ENCODE data around the gene AUTS2. TPM values are rescaled to one million over a fixed set of nuclear protein-coding genes. Genes with fewer than 3 reads are reported as not detected.

The AUTS2 gene
- total RNA-seq, 1 experiment from 2014 or later, result 2.5 TPM

DNA sequence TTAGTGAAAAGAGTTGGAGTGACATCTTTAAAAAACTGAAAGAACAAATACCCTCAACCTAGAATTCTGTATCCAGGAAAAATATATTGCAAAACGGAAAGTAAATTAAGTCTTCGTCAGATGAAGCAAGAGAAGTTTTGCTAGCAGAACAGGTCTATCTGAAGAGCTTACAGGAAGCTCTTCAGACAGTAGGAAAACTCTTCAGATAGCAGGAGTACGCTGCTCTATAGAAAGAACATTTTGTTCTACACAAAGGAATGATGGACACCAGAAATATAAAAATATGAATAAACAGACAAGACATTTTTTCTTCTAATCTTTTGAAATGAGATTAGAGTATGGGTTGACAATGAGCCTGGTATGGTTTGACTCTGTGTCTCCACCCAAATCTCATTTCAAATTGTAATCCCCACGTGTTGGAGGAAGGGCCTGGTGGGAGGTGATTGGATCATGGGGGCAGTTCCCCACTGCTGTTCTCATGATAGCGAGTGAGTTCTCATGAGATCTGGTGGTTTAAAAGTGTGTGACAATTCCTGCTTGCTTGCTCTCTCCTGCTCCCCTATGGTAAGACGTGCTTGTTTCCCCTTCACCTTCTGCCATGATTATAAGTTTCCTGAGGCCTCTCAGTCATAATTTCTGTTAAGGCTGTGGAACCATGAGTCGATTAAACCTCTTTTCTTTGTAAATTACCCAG is 567.3 kb downstream of the AUTS2 start:
- DNase-seq (ENCODE audit: low read depth, low spot score) (no peak), ATAC-seq (no peak)
- H3K27ac ChIP-seq (ENCODE audit: low read length), result no peak overlapping the region
- POLR2A ChIA-PET, result no interaction called here
- H3K4me1 ChIP-seq (ENCODE audit: control insufficient read depth, insufficient read depth, low read length), result no peaks in the 10 kb centered on the region
- no peaks in the 10 kb centered on the region for H3K36me3 ChIP-seq (ENCODE audit: control insufficient read depth, insufficient read depth, low read length)
- intact Hi-C loops (cut with micrococcal nuclease; ENCODE audit: unreplicated experiment), result no loop called here
- CTCF ChIA-PET, result no interaction called here
- no peaks in the 10 kb centered on the region; the same call in 1 of the 2 replicates for H3K27me3 ChIP-seq (ENCODE audit: control insufficient read depth, insufficient read depth, low read length)
- H3K4me3 ChIP-seq (ENCODE audit: low read depth in 2 of 2, low read length in 2 of 2), result no peak overlapping the region
- TF ChIP-seq POLR2AphosphoS5 (IDR thresholded peaks at IDR 0.05; ENCODE audit: low read depth, low read length) (no peak), CTCF (IDR thresholded peaks at IDR 0.05) (no peak), SIN3A (IDR thresholded peaks at IDR 0.05; ENCODE audit: borderline replicate concordance, insufficient read depth, low read depth, low read length) (no peak), TCF7L2 (IDR thresholded peaks at IDR 0.05; ENCODE audit: low read depth, low read length) (no peak)
- TF ChIP-seq, protein P1, sequence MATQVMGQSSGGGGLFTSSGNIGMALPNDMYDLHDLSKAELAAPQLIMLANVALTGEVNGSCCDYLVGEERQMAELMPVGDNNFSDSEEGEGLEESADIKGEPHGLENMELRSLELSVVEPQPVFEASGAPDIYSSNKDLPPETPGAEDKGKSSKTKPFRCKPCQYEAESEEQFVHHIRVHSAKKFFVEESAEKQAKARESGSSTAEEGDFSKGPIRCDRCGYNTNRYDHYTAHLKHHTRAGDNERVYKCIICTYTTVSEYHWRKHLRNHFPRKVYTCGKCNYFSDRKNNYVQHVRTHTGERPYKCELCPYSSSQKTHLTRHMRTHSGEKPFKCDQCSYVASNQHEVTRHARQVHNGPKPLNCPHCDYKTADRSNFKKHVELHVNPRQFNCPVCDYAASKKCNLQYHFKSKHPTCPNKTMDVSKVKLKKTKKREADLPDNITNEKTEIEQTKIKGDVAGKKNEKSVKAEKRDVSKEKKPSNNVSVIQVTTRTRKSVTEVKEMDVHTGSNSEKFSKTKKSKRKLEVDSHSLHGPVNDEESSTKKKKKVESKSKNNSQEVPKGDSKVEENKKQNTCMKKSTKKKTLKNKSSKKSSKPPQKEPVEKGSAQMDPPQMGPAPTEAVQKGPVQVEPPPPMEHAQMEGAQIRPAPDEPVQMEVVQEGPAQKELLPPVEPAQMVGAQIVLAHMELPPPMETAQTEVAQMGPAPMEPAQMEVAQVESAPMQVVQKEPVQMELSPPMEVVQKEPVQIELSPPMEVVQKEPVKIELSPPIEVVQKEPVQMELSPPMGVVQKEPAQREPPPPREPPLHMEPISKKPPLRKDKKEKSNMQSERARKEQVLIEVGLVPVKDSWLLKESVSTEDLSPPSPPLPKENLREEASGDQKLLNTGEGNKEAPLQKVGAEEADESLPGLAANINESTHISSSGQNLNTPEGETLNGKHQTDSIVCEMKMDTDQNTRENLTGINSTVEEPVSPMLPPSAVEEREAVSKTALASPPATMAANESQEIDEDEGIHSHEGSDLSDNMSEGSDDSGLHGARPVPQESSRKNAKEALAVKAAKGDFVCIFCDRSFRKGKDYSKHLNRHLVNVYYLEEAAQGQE (IDR thresholded peaks at IDR 0.05; ENCODE audit: insufficient read depth in 1 of 2, low read depth in 2 of 2, low read length in 1 of 2), result no peak
- BruUV-seq (replicated peaks), result no TSS peak
- in situ Hi-C loops (cut with HindIII; ENCODE audit: low pct_unique_long_range_greater_than_20kb, low sequenced_read_pairs), result no loop called here
- H3K9me3 ChIP-seq (ENCODE audit: control insufficient read depth, insufficient read depth, low read depth, low read length), result no peaks in the 10 kb centered on the region

GRCh38 chr7:70171369-70171920 is 573.2 kb downstream of the AUTS2 start:
- ChIA-PET POLR2A (no interaction called here), CTCF (no interaction called here)
- no peak overlapping the region for H3K27ac ChIP-seq (ENCODE audit: low read length)
- no TSS peak for BruUV-seq (replicated peaks)
- no peak for DNase-seq (ENCODE audit: low read depth, low spot score)
- no peak overlapping the region for H3K4me3 ChIP-seq (ENCODE audit: low read depth in 2 of 2, low read length in 2 of 2)
- no peaks in the 10 kb centered on the region for H3K27me3 ChIP-seq (ENCODE audit: control insufficient read depth, insufficient read depth, low read length)
- no peaks in the 10 kb centered on the region for H3K4me1 ChIP-seq (ENCODE audit: control insufficient read depth, insufficient read depth, low read length)
- no peak for ATAC-seq
- no peaks in the 10 kb centered on the region for H3K36me3 ChIP-seq (ENCODE audit: control insufficient read depth, insufficient read depth, low read length)
- intact Hi-C loops (cut with micrococcal nuclease; ENCODE audit: unreplicated experiment), result no loop called here
- no peaks in the 10 kb centered on the region for H3K9me3 ChIP-seq (ENCODE audit: control insufficient read depth, insufficient read depth, low read depth, low read length)
- TF ChIP-seq, protein P1 (IDR thresholded peaks at IDR 0.05; ENCODE audit: insufficient read depth in 1 of 2, low read depth in 2 of 2, low read length in 1 of 2), result no peak
- no peak for TF ChIP-seq POLR2AphosphoS5 (IDR thresholded peaks at IDR 0.05; ENCODE audit: low read depth, low read length)
- no peak for TF ChIP-seq CTCF (IDR thresholded peaks at IDR 0.05)
- no peak for TF ChIP-seq SIN3A (IDR thresholded peaks at IDR 0.05; ENCODE audit: borderline replicate concordance, insufficient read depth, low read depth, low read length)
- TF ChIP-seq TCF7L2 (IDR thresholded peaks at IDR 0.05; ENCODE audit: low read depth, low read length), result no peak
- in situ Hi-C loops (cut with HindIII; ENCODE audit: low pct_unique_long_range_greater_than_20kb, low sequenced_read_pairs), result no loop called here

Data from Panc1 (cell line).